Fibroblast of lung (primary cell): ENCODE measurements around the gene KRT4.

Experiments
- CTCF ChIP-seq, 2 donors: IDR thresholded peaks in 1 of 2; conservative IDR thresholded peaks in 1 of 2; 1 replicate in 1 of 2; 2 replicates in 1 of 2; pipeline ENCODE4 v1.5.1; 2011 to 2012; ENCODE audit warnings: low read length in 2 of 2, control low read depth in 1 of 2, inconsistent platforms in 1 of 2, low read depth in 1 of 2, mild to moderate bottlenecking in 1 of 2
- EZH2 ChIP-seq: IDR thresholded peaks from 2 replicates; pipeline ENCODE4 v1.5.1; 2012; ENCODE audit warnings: low read length, control low read depth, mild to moderate bottlenecking; ENCODE audit errors: missing control alignments

- TF ChIP-seq CTCF (conservative IDR thresholded peaks at IDR 0.05 in 1 of 2, IDR thresholded peaks at IDR 0.05 in 1 of 2; ENCODE audit: low read depth in 1 of 2, low read length in 2 of 2): no peak
- no peak for TF ChIP-seq EZH2
Observed at GRCh38 chr12:52806169-52806811, 7.6 kb downstream of the KRT4 start.
